T47D (cell line): Measurements from ENCODE around the gene DNAJC17.

ENCODE experiments used
- DNase-seq, 2 experiments: peaks; one replicate each; pipeline versions ENCODE4 v3.0.0 to v3.0.0-alpha.2; 2011 to 2012; ENCODE audit warnings: low read depth in 1 of 2, low spot score in 1 of 2
- JUND ChIP-seq: IDR thresholded peaks from 2 replicates; pipeline ENCODE4 v1.6.1; 2012; ENCODE audit warnings: low read depth
- in situ Hi-C: cut with HindIII; loops from 2 replicates; pipeline ENCODE4 v1.10.0; 2016; ENCODE audit warnings: low sequenced_read_pairs, low pct_unique_long_range_greater_than_20kb

Gene DNAJC17

GRCh38 chr15:40766194-40766815, 41.0 kb downstream of the DNAJC17 start:
- in situ Hi-C loops, result no loop called here
- TF ChIP-seq JUND, result no peak
- DNase-seq, result no peak

DNA sequence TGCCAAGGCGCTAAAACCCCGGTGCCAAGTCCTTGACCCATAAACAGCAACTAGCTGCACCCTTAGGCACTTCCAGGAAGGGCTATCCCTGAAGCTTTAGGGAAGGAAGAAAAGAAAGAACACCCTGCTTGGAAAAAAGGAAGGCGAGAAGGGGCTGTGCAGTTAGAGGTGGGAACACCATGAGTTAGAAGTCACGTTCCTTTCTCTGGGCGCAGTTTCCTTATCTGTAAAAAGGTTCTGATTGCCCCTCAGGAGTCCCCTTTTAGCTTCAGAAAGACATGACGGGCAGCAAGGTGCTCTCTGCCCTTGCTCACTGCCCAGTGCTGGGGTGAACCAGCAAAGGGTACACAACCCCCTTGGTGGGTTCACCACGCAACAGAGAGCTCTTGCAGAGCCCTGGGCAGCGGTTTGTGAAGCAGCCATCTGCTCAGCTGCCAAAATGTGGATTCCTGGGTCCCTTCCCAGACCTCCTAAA, 42.6 kb downstream of the DNAJC17 start:
- in situ Hi-C loops, result no loop called here
- no peak for DNase-seq
- TF ChIP-seq JUND, result no peak

DNA sequence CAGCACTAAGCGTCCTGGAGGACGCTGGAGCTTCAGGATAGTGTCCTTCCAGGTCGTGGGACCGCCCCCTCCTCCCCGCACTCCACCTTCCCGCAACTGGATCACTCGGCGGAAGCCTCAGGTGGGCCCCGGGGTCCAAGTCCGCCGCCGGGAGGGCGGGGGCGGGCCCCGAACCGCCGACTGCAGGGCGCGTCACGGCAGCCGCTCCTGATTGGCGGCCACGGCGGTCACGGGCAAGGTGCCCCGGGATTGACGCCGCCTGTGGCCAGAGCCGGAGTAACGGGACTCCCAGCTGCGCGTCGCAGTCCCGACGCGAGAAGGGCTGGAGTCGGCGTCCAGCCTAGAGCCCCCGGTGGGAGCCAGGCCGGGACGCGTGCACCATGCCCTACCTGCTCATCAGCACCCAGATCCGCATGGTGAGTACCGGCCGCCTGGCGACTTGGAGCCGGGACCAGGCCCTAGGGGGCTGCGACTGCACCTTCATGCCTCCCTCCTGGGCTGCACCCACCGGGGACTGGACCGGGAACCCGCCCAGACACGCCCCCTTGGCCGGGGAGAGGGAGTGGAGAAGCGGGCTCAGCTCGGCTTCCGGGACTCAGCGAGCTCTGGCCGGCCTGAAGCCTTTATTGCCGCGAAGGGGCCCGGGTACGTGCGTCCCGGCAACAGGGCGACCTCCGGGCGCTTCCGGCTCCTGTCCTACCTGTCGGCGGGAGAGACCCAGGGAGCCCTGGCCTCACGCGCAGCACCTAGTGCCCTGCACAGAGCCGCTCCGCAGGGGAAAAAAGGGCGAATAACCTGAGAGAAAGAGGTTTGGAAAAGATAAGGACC, 43.3 kb downstream of the DNAJC17 start, which contains the start of gene GCHFR:
GCHFR (plus strand) TSS at position 268 of the 828 bp plus-strand sequence; CDS start at position 381, 113 bp downstream.
- no peak for TF ChIP-seq JUND
- peak; percentile 76 to 87 for DNase-seq
- in situ Hi-C loops, result no loop called here

- in situ Hi-C loops, result no loop called here
- DNase-seq, result peak; percentile 70 to 89
- TF ChIP-seq JUND, result no peak
Measured at GRCh38 chr15:40762919-40763800, 44.1 kb downstream of the DNAJC17 start.

DNA sequence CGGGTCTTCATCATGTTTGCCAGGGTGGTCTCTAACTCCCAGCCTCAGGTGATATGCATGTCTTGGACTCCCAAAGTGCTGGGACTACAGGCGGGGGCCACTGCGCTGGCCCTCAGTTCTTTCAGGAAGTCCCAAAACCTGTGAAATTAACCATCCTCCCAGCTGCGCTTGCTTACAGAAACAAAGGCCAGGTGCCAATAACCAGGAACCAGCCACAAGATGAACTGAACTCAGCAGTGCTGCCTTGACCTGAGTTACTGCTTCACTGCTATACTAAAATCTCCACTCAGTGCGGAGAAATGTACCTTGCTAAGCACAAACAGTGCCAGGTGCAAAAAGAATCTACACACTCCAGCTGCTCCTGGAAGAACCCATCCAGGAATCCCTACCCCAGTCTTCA, 47.3 kb downstream of the DNAJC17 start:
- DNase-seq, result no peak
- in situ Hi-C loops, result no loop called here
- TF ChIP-seq JUND, result no peak

DNA sequence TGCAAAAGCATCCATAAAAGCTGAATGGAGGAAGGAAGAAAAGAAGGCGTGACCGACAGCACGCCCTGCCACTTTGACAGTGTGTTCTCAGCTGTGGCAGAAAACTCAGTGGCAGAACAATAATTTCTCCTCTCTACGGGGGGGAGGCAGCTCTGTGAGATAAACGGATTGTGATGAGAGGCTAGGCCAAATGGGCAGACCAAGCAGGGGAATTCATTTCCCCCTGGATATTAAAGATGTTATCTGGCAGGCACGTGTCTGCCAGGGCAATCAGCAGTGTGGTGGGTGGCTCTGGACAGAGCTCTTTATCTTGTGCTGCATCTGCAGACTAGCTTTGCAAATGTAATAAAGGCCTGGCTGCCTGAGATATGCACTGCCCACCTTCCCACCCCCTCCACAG, 50.3 kb downstream of the DNAJC17 start:
- TF ChIP-seq JUND, result no peak
- no peak for DNase-seq
- in situ Hi-C loops, result no loop called here

DNA sequence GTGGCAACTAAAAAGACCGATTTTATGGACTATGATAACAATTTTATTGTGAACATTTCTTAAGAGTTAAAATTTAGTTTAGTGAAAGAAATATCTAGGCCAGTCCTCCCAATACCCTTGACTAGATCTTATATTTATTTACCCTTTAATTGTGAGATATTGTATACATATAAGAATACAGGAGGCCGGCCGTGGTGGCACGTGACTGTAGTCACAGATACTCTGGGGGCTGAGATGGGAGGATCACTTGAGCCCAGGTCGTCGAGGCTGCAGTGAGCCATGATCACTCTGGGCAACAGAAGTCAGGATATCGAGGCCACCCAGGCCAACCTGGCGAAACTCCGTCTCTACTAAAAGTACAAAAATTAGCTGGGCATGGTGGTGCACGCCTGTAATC, 51.5 kb downstream of the DNAJC17 start:
- in situ Hi-C loops, result no loop called here
- no peak for TF ChIP-seq JUND
- no peak for DNase-seq

DNA sequence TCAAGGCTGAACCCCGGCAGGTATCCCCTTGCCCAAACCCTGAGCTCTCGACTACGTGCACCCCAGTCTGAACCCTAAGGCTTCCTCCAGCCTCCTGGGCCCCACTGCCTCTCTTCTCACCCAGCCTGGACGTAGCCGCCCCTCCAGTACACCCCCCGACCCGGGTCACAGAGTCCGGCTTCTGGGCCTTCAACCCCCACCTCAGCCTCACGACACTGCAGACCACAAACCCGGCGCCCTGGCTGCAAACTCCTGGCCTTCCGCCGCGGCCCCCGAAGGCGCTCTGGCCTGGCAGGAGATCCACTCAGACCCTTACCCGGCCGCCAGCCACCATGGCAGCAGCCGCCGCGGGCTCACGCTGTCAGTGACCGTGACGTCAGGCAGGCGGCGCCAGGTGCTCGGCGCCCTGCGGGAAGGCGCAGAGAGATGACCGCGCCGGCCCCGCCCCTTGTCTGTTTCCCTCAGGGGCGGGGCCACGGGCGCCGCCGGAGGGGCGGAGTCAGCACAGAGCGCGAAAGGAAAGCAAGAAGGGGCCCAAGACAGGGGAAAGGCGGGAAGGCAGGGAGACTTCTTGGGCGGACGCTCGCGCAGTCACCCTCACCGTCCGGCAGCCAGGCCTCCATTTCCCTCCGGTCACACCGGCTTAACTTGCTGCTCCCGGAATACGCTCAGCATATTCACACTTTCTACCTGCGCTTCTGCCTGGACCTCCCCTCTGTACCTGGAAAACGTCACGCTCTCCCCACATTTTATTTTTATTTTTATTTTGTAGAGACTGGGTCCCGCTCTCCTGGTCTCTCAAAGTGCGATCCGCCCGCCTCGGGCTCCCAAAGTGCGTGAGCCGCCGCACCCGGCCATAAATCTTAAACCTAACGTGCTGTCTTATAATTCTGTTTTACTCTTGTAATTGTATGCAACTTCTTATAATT, 52.1 kb downstream of the DNAJC17 start, which contains the start of gene RMDN3:
RMDN3 (minus strand) TSS at position 372 of the 929 bp plus-strand sequence. CDS start 471 bp downstream, outside the sequence.
- in situ Hi-C loops, result no loop called here
- TF ChIP-seq JUND, result no peak
- DNase-seq, result peak; percentile 50 to 96

- in situ Hi-C loops, result no loop called here
- TF ChIP-seq JUND, result no peak
- no peak for DNase-seq
Measured at GRCh38 chr15:40754574-40754882, 52.7 kb downstream of the DNAJC17 start.

DNA sequence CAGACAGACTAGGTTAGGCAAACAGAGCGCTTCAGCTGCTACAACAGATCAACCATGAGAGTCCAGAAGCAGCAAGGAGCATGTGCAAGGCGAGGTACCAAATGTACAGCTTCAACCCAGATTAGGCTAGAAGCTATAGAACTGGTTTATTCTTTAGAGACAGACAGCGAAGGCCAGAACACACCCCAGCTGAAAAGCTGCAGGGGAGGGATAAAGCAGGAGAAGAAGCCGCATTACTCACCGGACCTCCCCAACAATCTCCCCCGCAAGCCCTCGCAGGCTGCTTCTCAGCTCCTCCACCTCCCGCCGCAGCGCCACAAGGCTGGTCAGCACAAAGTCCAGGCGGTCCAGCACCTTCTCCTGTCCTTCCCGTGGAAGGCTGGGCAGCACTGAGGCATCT, 55.5 kb downstream of the DNAJC17 start:
- no peak for DNase-seq
- in situ Hi-C loops, result no loop called here
- no peak for TF ChIP-seq JUND

DNA sequence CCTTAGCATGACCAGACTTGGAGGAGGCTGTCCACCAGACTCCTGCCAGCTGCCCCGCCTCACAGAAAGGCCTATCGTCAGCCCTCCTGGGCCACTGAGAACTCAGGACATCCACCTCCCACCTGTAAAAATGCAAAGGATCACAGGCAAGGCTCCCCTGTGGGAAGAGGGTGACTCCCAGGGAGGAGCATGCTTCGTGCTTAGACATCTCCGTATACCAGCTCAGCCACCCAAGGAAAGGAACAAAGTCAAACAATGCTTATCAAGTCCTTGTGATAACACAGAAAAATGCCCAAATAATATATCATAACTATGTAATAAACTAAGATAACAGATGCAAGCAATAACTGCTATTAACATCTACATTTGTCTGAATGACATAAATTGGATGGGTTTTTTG, 56.4 kb downstream of the DNAJC17 start:
- DNase-seq, result no peak
- in situ Hi-C loops, result no loop called here
- no peak for TF ChIP-seq JUND
